ENCODE data around the gene SDC4. TPM values are rescaled to one million over a fixed set of nuclear protein-coding genes. Genes with fewer than 3 reads are reported as not detected.

SDC4 gene
- total and polyA plus RNA-seq, 10 of the 15 experiments (the other 5 are each of a cell fraction or from before 2014, with no cell fraction given): 0.52 to 11.3 (median 1.4) TPM

DNA sequence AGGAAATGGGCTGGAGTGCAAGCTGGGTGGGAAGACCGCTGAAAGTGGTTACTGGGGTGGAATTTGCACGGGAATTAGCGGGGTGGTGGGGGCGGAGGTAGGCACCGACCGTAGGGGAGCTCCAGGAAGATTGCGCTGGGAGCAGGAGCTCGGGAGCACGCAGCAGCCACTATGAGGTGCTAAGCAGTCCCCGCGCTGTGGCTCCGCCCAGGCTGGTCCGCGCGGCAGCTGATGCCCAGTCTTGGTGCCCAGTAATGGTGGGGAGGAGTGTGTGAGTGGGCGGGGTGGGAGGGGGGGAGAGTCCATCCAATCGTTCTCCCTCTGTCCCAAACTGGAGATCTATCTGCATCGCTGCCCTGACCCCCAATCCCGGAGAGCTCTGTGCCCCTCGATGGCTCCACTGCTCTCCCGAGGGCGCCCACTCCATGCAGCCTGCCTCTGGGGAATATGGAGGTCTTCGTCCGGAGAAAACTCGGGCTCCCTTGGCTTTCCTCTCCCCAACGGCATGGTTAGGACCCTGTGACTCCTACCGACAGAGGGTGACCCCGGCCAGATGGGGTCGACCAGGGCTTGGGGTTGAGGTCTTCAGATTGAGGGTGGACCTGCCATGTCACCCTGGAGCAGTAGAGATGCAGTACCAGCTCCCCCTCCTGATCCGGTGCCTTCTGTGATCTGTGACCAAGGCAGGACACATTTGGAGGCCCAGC is 24.6 kb upstream of the SDC4 start:
- Histone ChIP-seq H3K36me3 (ENCODE audit: control insufficient read depth in 2 of 2, insufficient read depth in 2 of 2, low read length in 1 of 2) (no peaks in the 10 kb centered on the region), H3K79me2 (ENCODE audit: control insufficient read depth, insufficient read depth, low read length) (no peaks in the 10 kb centered on the region), H3K9me3 (replicated peaks; ENCODE audit: control insufficient read depth, insufficient read depth, low read length) (no peaks in the 10 kb centered on the region), H3K4me3 (no peak overlapping the region), H3K27me3 (replicated peaks in 1 of 2; ENCODE audit: control insufficient read depth in 2 of 2, insufficient read depth in 2 of 2, low read length in 1 of 2) (no peaks in the 10 kb centered on the region), H3K27ac (ENCODE audit: control insufficient read depth, insufficient read depth) (no peak overlapping the region), H3K4me1 (ENCODE audit: control insufficient read depth, insufficient read depth, low read length) (peaks cover 22% of the 10 kb centered on the region), H2AFZ (ENCODE audit: control insufficient read depth, low read depth, low read length) (no peak overlapping the region), H3K4me2 (ENCODE audit: control insufficient read depth, insufficient read depth) (peak overlapping the region; percentile 89; the same call in 1 of the 2 replicates), H4K20me1 (ENCODE audit: control insufficient read depth, insufficient read depth) (no peaks in the 10 kb centered on the region), H3K9ac (ENCODE audit: control insufficient read depth, insufficient read depth, low read length) (no peak overlapping the region)
- ATAC-seq (no peak), DNase-seq (ENCODE audit: low read depth, low spot score) (no peak), FAIRE-seq (no peak)
- ChIA-PET SMC1A (ENCODE audit: uncharacterized antibody, unreplicated experiment) (interaction anchor here (0.9 to 19.8 kb wide), 12 partner anchors 10 to 398 kb away, joined by 3 to 440 read pairs (median 7); partner anchors contain the start of genes SYS1 and WFDC10A), CTCF (interaction anchor here (1.0 to 19.4 kb wide), 22 partner anchors 11 to 463 kb away, joined by 3 to 685 read pairs (median 9); partner anchors contain the start of genes PABPC1L, PIGT and SYS1), RAD21 (ENCODE audit: unreplicated experiment) (interaction anchor here (1.0 to 17.6 kb wide), 12 partner anchors 9 to 92 kb away, joined by 4 to 394 read pairs (median 8); partner anchors contain the start of genes PIGT and SYS1), POLR2A (interaction anchor here (0.9 to 1.2 kb wide), 2 partner anchors 12 to 63 kb away, joined by 4 read pairs; no protein-coding TSS in a partner anchor)
- no peak for TF ChIP-seq SP1 (IDR thresholded peaks at IDR 0.05; ENCODE audit: low read depth, low read length)
- in situ Hi-C loops (cut with MboI): loop anchor here (5.0 kb wide), 1 partner anchor 65 kb away; no protein-coding TSS in a partner anchor
- no TSS peak for BruUV-seq (replicated peaks)
- intact Hi-C loops (cut with micrococcal nuclease; ENCODE audit: unreplicated experiment): no loop called here
- 83% methylated on average over 24 of the region's 30 CpGs for WGBS (ENCODE audit: insufficient coverage, insufficient replicate concordance, low lambda C conversion rate, missing lambda C conversion rate)

DNA sequence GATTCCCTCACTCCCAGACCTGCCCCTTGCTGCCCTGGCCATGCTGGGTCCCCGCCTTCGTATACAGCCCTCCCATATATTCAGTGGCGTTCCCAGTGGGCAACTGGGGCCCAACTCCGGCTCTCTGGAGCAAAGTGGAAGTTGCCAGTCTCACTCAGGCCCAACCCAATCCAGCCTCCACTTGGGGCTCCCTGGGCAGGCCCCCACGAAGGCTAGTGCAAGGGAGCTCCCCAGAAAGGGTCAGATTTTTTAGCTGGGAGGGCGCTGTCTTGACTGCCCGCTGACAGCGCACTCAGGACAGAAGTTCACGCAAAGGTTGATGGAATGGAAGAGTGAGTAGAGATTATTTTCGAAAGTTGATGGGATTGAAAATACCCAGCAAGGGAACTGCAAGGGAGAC is 24.0 kb upstream of the SDC4 start:
- peaks cover 27% of the 10 kb centered on the region for H3K4me1 ChIP-seq (ENCODE audit: control insufficient read depth, insufficient read depth, low read length)
- no peak for FAIRE-seq
- no peak overlapping the region for H3K4me3 ChIP-seq
- H3K4me2 ChIP-seq (ENCODE audit: control insufficient read depth, insufficient read depth): no peak overlapping the region
- H3K9ac ChIP-seq (ENCODE audit: control insufficient read depth, insufficient read depth, low read length): no peak overlapping the region
- no peaks in the 10 kb centered on the region for H4K20me1 ChIP-seq (ENCODE audit: control insufficient read depth, insufficient read depth)
- ChIA-PET POLR2A (interaction anchor here (0.9 kb wide), 1 partner anchor 64 kb away, joined by 4 read pairs; no protein-coding TSS in a partner anchor), CTCF (interaction anchor here (1.4 to 19.4 kb wide), 6 partner anchors 10 to 399 kb away, joined by 6 to 685 read pairs (median 70); partner anchors contain the start of genes PIGT and SYS1), RAD21 (ENCODE audit: unreplicated experiment) (interaction anchor here (1.2 to 17.6 kb wide), 3 partner anchors 10 to 65 kb away, joined by 5 to 394 read pairs (median 6); partner anchors contain the start of gene SYS1), SMC1A (ENCODE audit: uncharacterized antibody, unreplicated experiment) (interaction anchor here (1.0 to 19.8 kb wide), 7 partner anchors 9 to 399 kb away, joined by 4 to 440 read pairs (median 7); partner anchors contain the start of gene SYS1)
- TF ChIP-seq CREB1 (IDR thresholded peaks at IDR 0.05; ENCODE audit: low read depth): no peak
- no peak for TF ChIP-seq SREBF2 (IDR thresholded peaks at IDR 0.05; ENCODE audit: low read length)
- TF ChIP-seq KDM1A (IDR thresholded peaks at IDR 0.05; ENCODE audit: borderline replicate concordance): no peak
- no peak for TF ChIP-seq POLR2AphosphoS5 (IDR thresholded peaks at IDR 0.05; ENCODE audit: low read length)
- TF ChIP-seq YY1 (IDR thresholded peaks at IDR 0.05; ENCODE audit: low read depth, low read length): no peak
- no peak for ATAC-seq
- no peak overlapping the region for H3K27ac ChIP-seq (ENCODE audit: control insufficient read depth, insufficient read depth)
- H3K36me3 ChIP-seq (ENCODE audit: control insufficient read depth in 2 of 2, insufficient read depth in 2 of 2, low read length in 1 of 2): peaks cover 0 to 1% of the 10 kb centered on the region in 2 experiments; a peak in 1 of 4 replicates
- in situ Hi-C loops (cut with MboI) (loop anchor here (5.0 kb wide), 1 partner anchor 65 kb away; no protein-coding TSS in a partner anchor), intact Hi-C loops (cut with micrococcal nuclease; ENCODE audit: unreplicated experiment) (no loop called here)
- WGBS (ENCODE audit: insufficient coverage, insufficient replicate concordance, low lambda C conversion rate, missing lambda C conversion rate): 88% methylated on average over 10 of the region's 10 CpGs
- H3K79me2 ChIP-seq (ENCODE audit: control insufficient read depth, insufficient read depth, low read length): no peaks in the 10 kb centered on the region
- no peak overlapping the region for H2AFZ ChIP-seq (ENCODE audit: control insufficient read depth, low read depth, low read length)
- no TSS peak for BruUV-seq (replicated peaks)
- no peaks in the 10 kb centered on the region for H3K27me3 ChIP-seq (replicated peaks in 1 of 2; ENCODE audit: control insufficient read depth in 2 of 2, insufficient read depth in 2 of 2, low read length in 1 of 2)
- no peak for DNase-seq (ENCODE audit: low read depth, low spot score)
- no peaks in the 10 kb centered on the region for H3K9me3 ChIP-seq (replicated peaks; ENCODE audit: control insufficient read depth, insufficient read depth, low read length)

Data from GM12878 (cell line).